Right hindlimb (tissue), 1 donor: Measurements from ENCODE around the gene BFSP2.
A peak's percentile ranks its signal among the peaks of the same experiment; 100 is the strongest.
"Not testable (repeated sequence)": the region's sequence is repeated elsewhere in the genome, so short reads cannot be mapped to it uniquely, and the experiment has no call there.

Experiments
- DNase-seq: peaks from one replicate; pipeline ENCODE4 v3.0.0-alpha.2; 2018

Gene BFSP2

GRCh38 chr3:133487920-133488540, 88.2 kb downstream of the BFSP2 start:
- DNase-seq = no peak

DNA sequence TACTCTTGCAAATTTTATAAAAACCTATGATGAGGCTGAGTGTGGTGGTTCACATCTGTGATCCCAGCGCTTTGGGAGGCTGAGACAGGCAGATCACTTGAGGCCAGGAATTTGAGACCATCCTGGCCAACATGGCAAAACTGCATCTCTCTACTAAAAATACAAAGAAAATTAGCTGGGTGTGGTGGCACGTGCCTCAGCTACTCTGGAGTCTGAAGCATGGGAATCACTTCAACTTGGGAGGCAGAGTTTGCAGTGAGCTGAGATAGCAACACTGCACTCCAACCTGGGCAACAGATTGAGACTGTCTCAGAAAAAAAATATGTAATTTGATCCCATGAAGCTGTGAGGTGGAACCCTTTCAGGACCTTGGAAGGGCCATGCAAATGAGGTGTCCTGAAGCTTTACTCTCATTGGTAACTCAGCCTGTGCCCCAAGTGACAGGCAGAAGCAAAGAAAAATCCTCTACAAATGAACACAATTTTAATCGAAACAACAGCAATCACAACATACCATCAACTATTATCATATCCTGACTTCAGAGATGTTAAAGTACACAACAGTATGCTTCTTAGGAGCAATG, 89.0 kb downstream of the BFSP2 start:
- no peak for DNase-seq

GRCh38 chr3:133489466-133490085, 89.7 kb downstream of the BFSP2 start:
- DNase-seq = no peak

DNA sequence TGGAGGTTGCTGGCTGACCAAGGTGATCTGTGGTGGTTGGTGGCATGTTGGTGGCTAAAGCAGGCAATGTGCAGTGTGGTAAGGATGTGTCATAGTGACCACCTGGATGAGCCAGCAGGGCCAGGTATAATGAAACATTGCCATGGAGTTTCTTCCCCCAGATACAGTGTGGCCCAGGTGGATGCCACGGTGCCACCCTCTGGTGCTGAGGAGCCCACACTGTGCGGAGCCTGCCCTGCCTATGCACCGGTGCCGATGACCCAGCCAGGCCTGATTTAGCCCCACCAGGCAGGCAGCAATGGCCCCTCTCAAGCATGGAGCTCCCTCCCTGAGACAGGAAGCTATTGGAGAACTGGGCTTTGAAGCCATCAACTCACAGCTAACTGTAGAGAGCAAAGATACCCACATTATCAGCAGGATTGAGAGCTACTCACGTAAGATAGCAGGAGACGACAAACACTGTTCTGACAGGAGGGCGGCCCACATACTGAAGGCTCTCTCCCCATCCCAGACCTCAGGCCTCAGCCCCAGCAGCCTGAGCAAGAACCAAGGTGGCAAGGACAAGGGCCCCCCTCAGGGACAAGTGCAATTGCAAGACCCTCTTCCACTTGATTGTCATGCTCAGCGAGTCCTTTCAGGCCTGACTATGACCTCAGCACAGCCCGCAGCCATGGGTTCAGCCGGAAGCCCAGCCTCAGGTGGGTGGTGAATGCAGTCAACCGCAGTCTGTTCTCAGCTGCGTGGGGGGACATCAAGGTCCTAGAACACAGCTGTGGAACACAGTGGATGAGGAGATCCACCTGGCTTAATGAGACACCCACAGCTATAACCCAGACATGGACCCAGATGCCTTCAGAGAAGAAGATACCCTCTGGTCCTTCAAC, 90.9 kb downstream of the BFSP2 start:
- DNase-seq = no peak

DNA sequence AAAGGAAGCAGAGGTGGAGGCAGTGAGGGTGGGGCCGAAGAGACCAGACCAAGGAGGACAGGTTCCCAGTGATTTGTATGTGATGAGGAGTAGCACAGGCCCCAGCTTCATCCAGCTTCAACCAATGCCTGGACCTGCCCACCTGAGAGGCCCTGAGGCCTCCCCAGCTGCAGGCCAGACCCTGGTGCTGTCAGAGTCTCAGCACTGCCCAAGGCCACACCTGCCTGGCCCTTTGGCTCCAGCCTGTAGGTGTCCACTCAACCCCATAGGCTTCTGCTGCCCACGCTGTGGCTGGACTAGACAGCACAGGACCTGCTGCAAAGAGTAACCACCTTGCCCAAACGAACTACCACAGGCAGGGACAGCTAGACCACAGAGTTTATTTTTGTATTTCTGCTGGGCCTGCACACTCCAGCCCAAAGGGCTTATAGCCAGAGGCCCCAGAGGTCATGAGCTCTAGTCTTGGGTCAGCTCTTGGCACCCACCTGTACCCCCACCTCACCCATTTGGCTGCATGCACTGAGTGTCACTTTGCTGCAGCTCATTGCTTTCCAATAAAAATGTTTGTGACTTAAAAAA, 91.7 kb downstream of the BFSP2 start:
- DNase-seq = no peak

DNA sequence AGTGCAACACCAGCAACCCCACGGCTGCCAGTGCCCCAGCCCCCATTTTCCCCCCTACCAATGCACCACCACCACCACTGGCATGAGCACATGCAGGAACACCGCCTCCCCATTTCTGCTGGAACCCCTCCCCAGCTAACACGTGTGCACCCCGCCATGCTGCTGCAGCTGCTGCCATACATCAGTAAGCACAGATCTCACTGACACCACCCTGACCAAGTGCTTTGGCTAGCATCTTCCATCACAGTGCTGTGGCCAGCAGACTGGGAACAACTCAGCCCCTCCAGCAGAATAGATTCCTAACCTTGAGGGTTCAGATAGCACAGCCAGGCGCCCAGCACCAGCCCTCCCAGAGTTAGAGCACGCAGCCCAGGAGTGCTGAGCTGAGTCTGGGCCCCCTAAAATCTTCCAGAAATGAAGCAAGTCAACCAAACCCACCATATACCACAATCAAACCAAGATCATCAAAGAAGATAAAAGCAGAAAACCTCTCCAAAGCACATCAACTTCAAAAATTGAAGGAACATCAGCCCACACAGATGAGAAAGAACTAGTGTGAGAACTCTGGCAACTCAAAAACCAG, 92.4 kb downstream of the BFSP2 start:
- no peak for DNase-seq

DNA sequence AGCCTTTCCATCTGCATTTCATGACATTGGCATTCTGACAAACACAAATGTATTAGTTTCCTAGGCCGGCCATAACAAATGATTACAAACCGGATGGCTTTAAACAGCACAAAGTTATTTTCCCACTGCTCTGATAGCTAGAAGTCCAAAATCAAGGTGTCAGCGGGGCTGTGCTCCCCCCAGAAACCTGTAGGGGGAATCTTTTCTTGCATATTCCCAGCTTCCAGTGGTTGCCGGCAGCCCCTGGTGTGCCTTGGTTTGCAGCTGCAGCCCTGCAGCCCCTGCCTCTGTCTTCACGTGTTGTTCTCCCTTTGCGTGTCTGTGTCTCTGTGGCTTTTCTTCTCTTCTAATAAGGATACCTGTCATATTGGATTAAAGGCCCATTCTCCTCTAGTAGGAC, 94.6 kb downstream of the BFSP2 start:
- no peak for DNase-seq

GRCh38 chr3:133502542-133502941, 102.7 kb downstream of the BFSP2 start:
- not testable (repeated sequence) for DNase-seq

DNA sequence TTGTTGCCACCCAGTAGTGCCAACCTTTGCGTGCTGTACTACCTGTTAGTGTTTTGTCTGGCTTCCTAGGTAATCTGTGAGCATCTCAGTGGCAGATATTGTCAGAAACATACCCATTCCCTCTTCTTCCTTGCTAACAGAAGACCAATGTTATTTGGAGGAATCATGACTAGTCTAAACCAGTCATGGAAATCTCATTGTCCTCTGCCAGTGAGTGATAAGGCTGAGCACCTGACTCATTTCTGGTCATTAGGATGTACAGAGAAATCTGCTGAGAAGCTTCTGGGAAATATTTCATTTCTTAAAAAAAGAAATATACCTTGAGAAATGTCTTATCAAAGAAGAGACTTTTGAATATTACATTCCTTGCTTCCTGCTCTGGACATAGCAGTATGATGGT, 103.6 kb downstream of the BFSP2 start:
- no peak for DNase-seq

GRCh38 chr3:133504736-133505135, 104.9 kb downstream of the BFSP2 start:
- no peak for DNase-seq

DNA sequence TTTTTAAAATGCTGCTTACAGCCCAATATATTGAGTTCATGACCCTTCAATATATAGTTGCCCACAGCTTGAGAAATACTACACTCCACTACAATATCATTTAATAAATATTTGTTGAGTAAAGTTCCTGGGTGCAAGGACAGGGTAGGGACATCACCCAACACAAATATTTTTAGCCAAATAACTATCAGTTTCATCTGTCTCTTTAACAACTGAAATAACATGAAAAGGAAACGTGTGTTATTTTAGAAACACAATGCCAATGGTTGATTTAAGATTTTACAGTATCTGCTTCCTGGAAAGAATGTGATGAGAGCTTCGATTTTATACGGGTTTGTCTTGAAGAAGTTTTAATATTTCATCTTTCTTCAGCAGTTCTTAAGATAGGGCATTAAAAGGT, 106.0 kb downstream of the BFSP2 start:
- DNase-seq = no peak

GRCh38 chr3:133506215-133506901, 106.5 kb downstream of the BFSP2 start:
- DNase-seq = no peak

DNA sequence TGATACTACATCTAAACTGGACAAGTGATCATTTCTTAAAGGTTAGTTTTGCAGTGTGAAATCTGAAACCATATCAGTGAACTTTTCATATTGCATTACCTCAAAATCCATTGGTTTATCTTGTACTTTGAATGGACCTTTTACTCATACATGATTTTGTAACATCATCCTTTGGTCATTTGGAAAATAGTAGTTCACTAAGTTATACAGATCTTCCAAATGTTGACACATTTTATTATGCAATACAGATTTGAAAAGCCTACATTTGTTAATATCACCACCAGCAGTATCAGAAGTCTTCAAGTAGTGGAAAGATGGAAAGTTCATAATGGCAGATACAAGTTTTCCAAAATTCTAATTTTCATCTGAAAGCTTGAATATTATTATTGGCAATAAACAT, 109.6 kb downstream of the BFSP2 start:
- no peak for DNase-seq

GRCh38 chr3:133512416-133513089, 112.7 kb downstream of the BFSP2 start:
- no peak for DNase-seq

- DNase-seq = no peak
These were observed 114.6 kb downstream of the BFSP2 start for GRCh38 chr3:133514418-133514817.

DNA sequence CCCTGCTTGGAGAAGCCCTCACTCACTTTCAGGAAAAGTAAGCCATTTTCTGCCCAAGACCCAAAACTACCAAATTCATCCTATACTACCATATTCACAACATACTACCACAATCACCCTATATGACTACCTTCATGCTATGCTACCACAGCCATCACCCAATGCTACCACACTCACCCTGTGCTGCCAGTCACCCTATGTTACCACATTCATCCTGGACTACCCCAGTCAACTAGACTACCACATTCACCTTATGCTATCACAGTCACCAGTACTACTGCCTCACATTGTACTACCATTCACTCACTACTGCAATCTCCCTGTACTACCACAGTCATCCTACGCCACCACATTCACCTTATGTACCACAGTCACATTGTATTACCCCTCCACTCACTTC, 115.3 kb downstream of the BFSP2 start:
- no peak for DNase-seq

- peak; percentile 35 for DNase-seq
These were observed 120.4 kb downstream of the BFSP2 start for GRCh38 chr3:133520286-133520685.

DNA sequence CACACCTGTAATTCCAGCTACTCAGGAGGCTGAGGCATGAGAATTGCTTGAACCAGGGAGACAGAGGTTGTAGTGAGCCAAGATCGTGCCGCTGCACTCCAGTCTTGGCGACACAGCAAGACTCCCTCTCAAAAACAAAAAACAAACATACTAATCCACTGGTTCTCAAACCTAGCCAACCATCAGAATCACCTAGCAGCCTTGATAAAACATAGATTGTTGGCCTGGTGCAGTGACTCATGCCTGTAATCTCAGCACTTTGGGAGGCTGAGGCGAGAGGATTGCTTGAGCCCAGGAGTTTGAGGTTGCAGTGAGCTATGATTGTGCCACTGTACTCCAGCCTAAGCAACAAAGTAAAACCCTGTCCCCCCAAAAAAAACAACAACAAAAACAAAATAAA, 121.1 kb downstream of the BFSP2 start:
- DNase-seq = not testable (repeated sequence)

DNA sequence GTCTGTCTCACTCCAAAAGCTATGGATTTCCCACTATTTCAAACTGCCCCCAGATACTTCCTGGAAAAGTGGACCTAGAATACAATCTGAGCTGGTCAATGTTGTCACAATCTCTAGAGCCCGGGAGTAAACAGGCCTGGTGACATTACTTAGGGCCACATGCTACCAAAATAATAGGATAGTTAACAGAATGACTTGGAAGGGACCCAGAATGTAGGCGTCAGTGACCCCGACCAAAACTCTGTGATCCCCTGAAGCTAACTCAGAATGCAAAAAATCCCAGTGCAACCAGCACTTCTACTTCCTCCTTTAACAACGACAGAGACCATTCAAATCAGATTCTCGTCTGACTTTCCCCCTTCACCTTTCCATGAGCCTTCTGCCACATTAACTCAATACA, 122.1 kb downstream of the BFSP2 start:
- DNase-seq = no peak

- not testable (repeated sequence) for DNase-seq
These were observed 123.9 kb downstream of the BFSP2 start for GRCh38 chr3:133523758-133524157.
